K562 (cell line): ENCODE results near the gene CEP68.

Source experiments
- RCOR1 ChIP-seq, 2 experiments: IDR thresholded peaks; 2 replicates each; pipeline ENCODE4 v1.6.1; 2012; ENCODE audit warnings: low read depth in 2 of 2, low read length in 2 of 2, borderline replicate concordance in 1 of 2, improper control_type of control experiment in 1 of 2
- TARDBP ChIP-seq: fragments of 450-650 bp; IDR thresholded peaks from 2 replicates; pipeline ENCODE4 v1.6.1; 2016

DNA sequence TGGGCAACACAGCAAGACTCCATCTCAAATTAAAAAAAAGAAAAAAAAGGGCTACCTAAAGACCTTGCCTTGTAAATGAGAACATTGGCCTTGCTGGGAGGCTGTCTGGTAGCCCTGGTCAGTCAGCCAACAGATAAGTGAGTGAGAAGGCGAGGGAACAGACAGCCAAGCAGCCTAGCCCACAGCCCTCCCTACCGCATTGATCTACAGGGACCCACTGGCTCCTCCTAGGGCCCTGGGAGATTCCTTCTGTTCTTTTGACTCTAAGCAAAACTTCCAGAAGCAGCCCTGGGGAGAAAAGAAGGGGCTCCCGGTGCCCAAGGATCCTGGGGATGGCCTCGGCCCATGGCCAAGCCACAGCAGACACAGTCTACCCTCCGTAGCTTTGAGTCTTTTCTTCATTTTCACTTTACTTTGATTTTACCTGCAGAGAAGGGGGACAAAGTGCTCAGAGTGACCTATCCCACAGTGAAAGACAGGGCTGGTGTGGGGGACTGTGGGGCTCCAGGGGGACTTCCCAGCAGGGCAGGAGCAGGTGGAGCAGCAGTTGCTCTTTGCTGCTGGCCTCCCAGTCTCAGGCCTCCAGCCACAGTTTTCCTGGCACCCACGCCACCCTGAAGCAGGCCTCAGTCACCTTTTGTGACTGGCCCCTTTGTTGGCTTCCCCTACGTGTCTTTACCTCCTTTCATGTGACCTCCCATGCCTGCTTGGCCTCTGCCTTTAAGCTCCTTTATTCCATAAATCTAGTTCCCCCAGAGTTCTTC lies 5.1 kb downstream of the CEP68 start:
- no peak for TF ChIP-seq TARDBP
- no peak for TF ChIP-seq RCOR1 (IDR thresholded peaks at IDR 0.05; ENCODE audit: borderline replicate concordance in 1 of 2, low read depth in 2 of 2, low read length in 2 of 2)
